Measurements from ENCODE around the gene RAD51B.

The RAD51B gene

DNA sequence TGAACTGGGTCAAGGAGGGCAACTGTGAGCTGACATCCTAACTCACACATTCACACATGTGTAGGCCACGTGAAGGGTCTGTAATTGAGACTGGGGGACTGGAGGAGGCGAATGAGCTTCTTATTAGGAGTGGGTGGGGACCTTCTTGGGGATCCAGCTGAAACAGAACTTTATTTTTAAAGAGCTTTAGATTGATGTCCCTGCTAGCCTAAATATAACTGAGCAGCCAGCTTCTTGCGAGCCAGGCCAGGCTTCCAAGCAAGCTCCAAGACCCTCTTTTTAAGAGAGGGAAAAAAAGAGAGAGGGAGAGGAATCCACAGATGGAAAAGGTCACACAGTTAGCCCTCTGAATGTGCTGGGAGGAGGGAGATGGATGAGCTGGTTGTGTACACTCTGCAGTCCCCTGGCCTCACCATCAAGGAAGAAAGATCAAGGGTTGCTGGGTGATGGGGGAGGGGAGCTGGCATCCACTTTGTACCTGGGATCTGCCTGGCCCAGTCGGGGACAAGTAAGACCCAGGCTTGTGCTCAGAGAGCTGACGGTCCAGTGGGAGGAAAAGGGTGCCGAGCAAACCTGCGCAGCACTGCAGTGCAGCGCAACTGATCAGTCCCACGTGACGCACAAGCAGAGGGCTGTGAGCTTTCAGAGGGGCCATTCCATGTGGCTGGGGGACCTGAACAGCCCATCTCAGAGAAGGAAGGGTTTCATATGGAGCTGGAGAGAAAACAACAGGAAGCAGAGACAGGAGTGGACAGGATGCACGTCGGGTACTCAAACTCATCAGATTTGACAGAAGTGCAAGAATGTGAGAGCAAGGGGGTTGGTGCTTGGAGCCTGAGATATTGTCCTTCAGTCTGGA is 818.8 kb downstream of the RAD51B start:
- no peak overlapping the region for H2AFZ ChIP-seq (ENCODE audit: low read length)
- no peak overlapping the region for H3K27ac ChIP-seq (ENCODE audit: low read length)
- no peak for DNase-seq
- H3K36me3 ChIP-seq (replicated peaks; ENCODE audit: insufficient read depth, low read length) = no peaks in the 10 kb centered on the region
- H3F3A ChIP-seq (ENCODE audit: insufficient read depth, low read length) = no peaks in the 10 kb centered on the region
- no peaks in the 10 kb centered on the region for H4K20me1 ChIP-seq (ENCODE audit: insufficient read depth, low read length)
- TF ChIP-seq EZH2phosphoT487 (IDR thresholded peaks at IDR 0.05; ENCODE audit: low read length) (no peak), EZH2 (optimal IDR thresholded peaks at IDR 0.05; ENCODE audit: low read depth, low read length) (no peak)
- TF ChIP-seq, protein P1, sequence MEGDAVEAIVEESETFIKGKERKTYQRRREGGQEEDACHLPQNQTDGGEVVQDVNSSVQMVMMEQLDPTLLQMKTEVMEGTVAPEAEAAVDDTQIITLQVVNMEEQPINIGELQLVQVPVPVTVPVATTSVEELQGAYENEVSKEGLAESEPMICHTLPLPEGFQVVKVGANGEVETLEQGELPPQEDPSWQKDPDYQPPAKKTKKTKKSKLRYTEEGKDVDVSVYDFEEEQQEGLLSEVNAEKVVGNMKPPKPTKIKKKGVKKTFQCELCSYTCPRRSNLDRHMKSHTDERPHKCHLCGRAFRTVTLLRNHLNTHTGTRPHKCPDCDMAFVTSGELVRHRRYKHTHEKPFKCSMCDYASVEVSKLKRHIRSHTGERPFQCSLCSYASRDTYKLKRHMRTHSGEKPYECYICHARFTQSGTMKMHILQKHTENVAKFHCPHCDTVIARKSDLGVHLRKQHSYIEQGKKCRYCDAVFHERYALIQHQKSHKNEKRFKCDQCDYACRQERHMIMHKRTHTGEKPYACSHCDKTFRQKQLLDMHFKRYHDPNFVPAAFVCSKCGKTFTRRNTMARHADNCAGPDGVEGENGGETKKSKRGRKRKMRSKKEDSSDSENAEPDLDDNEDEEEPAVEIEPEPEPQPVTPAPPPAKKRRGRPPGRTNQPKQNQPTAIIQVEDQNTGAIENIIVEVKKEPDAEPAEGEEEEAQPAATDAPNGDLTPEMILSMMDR (IDR thresholded peaks at IDR 0.05; ENCODE audit: low read length) = no peak
- H3K9me3 ChIP-seq (replicated peaks; ENCODE audit: insufficient read depth, low read length) = no peaks in the 10 kb centered on the region
- no peak overlapping the region for H3K9ac ChIP-seq (ENCODE audit: low read length)
- H3K4me1 ChIP-seq (ENCODE audit: low read length) = no peaks in the 10 kb centered on the region
- H3K79me2 ChIP-seq (ENCODE audit: low read length) = no peaks in the 10 kb centered on the region
- no peak overlapping the region for H3K4me2 ChIP-seq (ENCODE audit: low read depth, low read length)
- H3K27me3 ChIP-seq (replicated peaks; ENCODE audit: insufficient read depth, low read length) = no peaks in the 10 kb centered on the region
- H3K4me3 ChIP-seq (ENCODE audit: low read length) = no peak overlapping the region
- no peaks in the 10 kb centered on the region for H3K9me2 ChIP-seq (replicated peaks; ENCODE audit: insufficient read depth, low read length)

DNA sequence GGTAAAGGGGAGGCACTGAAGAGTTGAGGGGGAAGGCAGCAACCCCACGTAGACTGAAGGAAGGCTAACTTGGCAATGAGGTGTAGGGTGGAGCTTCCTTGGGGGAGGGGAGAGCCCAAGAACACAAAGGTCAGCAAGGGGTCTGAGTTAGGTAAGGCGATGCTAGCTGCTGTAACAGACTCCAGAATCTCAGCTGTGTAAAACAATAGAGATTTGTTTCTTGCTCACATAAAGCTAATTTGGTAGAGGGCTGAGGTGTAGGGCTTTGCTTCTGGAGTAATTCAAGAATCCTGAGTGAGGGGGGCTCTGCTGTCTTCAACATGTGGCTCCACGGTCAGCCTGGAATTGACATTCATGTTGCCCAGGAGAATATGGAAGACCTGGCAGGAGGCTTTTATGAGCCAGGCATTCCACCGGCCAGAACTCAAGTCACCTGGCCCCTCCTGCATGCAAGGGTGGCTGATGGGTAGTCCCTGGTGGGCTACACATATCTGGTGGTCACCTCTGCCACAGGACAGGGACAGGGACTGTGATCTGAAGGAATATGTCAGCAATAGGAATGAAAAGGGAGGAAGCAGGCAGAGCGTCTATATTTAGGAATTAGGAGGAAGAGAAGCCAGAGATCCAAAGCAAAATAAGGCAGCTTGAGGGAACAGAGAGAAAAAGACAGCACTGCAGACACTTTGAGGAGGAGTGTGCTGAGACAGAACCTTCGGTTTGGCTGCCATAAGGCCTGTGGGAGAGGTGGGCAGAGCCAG is 819.6 kb downstream of the RAD51B start:
- Histone ChIP-seq H3K9ac (ENCODE audit: low read length) (no peak overlapping the region), H3K4me3 (ENCODE audit: low read length) (no peak overlapping the region), H3K36me3 (replicated peaks; ENCODE audit: insufficient read depth, low read length) (no peaks in the 10 kb centered on the region), H2AFZ (ENCODE audit: low read length) (no peak overlapping the region), H3K4me2 (ENCODE audit: low read depth, low read length) (no peak overlapping the region), H3K4me1 (ENCODE audit: low read length) (no peaks in the 10 kb centered on the region), H3K79me2 (ENCODE audit: low read length) (no peaks in the 10 kb centered on the region), H3K9me3 (replicated peaks; ENCODE audit: insufficient read depth, low read length) (no peaks in the 10 kb centered on the region), H3K27ac (ENCODE audit: low read length) (no peak overlapping the region), H3K9me2 (replicated peaks; ENCODE audit: insufficient read depth, low read length) (no peaks in the 10 kb centered on the region), H3K27me3 (replicated peaks; ENCODE audit: insufficient read depth, low read length) (no peaks in the 10 kb centered on the region), H4K20me1 (ENCODE audit: insufficient read depth, low read length) (no peaks in the 10 kb centered on the region), H3F3A (ENCODE audit: insufficient read depth, low read length) (no peaks in the 10 kb centered on the region)
- TF ChIP-seq EZH2 (optimal IDR thresholded peaks at IDR 0.05; ENCODE audit: low read depth, low read length) (no peak), EZH2phosphoT487 (IDR thresholded peaks at IDR 0.05; ENCODE audit: low read length) (no peak)
- TF ChIP-seq, protein P1 (IDR thresholded peaks at IDR 0.05; ENCODE audit: low read length) = no peak
- no peak for DNase-seq

DNA sequence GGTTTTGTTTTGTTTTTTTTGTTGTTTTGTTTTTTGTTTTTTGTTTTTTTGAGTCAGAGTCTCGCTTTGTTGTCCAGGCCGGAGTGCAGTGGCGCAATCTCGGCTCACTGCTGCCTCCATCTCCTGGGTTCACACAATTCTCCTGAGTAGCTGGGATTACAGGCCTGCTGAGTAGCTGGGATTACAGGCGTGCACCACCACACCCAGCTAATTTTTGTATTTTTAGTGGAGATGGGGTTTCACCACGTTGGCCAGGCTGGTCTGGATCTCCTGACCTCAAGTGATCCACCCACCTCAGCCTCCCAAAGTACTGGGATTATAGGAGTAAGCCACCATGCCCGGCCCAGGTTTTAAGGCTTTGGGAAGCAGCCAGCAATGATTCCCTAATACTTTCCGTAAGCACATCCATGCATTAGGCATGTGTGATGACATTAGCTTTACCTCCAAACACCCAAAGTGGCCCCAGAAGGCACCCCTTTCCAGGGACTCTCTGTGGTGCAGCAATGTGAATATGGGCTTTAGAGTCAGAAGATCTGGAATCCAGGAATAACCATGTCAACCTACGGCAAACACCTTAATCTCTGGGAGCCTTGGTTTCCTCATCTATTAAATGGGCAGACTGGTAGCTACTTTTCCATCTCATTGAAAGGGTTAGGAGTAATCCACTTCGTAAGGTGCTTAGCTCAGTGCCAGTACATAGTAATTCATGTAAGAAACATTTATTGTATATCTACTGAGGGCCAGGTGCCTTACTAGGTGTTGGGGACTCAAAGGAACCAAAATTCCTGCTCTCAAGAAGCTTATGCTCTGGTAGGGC is 820.4 kb downstream of the RAD51B start:
- no peaks in the 10 kb centered on the region for H4K20me1 ChIP-seq (ENCODE audit: insufficient read depth, low read length)
- DNase-seq = no peak
- H3K27ac ChIP-seq (ENCODE audit: low read length) = no peak overlapping the region
- no peak overlapping the region for H3K4me2 ChIP-seq (ENCODE audit: low read depth, low read length)
- H3K36me3 ChIP-seq (replicated peaks; ENCODE audit: insufficient read depth, low read length) = no peaks in the 10 kb centered on the region
- no peaks in the 10 kb centered on the region for H3K79me2 ChIP-seq (ENCODE audit: low read length)
- H3K4me1 ChIP-seq (ENCODE audit: low read length) = no peaks in the 10 kb centered on the region
- TF ChIP-seq EZH2phosphoT487 (IDR thresholded peaks at IDR 0.05; ENCODE audit: low read length) (no peak), EZH2 (optimal IDR thresholded peaks at IDR 0.05; ENCODE audit: low read depth, low read length) (no peak)
- TF ChIP-seq, protein P1 (IDR thresholded peaks at IDR 0.05; ENCODE audit: low read length) = no peak
- H3K4me3 ChIP-seq (ENCODE audit: low read length) = no peak overlapping the region
- no peak overlapping the region for H3K9ac ChIP-seq (ENCODE audit: low read length)
- H3K9me3 ChIP-seq (replicated peaks; ENCODE audit: insufficient read depth, low read length) = no peaks in the 10 kb centered on the region
- H3F3A ChIP-seq (ENCODE audit: insufficient read depth, low read length) = no peaks in the 10 kb centered on the region
- no peaks in the 10 kb centered on the region for H3K27me3 ChIP-seq (replicated peaks; ENCODE audit: insufficient read depth, low read length)
- H3K9me2 ChIP-seq (replicated peaks; ENCODE audit: insufficient read depth, low read length) = no peaks in the 10 kb centered on the region
- H2AFZ ChIP-seq (ENCODE audit: low read length) = no peak overlapping the region
